HepG2 (cell line): ENCODE data around the gene ATXN2.

Experiments
- MED1 ChIP-seq: sonication (generic); formaldehyde crosslinking; IDR thresholded peaks from 2 replicates; pipeline ENCODE4 v1.4.0; 2020; ENCODE audit warnings: missing genetic modification reagents
- NR3C1 ChIP-seq: sonication (generic); formaldehyde crosslinking; IDR thresholded peaks from 2 replicates; pipeline ENCODE4 v1.4.0; 2020; ENCODE audit warnings: missing genetic modification reagents
- STAG1 ChIP-seq: sonication (generic); formaldehyde crosslinking; IDR thresholded peaks from 2 replicates; pipeline ENCODE4 v1.4.0; 2020; ENCODE audit warnings: missing genetic modification reagents
- TF ChIP-seq, protein P1 (sequence below): IDR thresholded peaks from 2 replicates; pipeline ENCODE4 v1.6.1; 2016; ENCODE audit warnings: low read depth, borderline replicate concordance
- TF ChIP-seq, protein P2 (sequence below): sonication (generic); formaldehyde crosslinking; IDR thresholded peaks from 2 replicates; pipeline ENCODE4 v1.4.0; 2020; ENCODE audit warnings: mild to moderate bottlenecking, missing genetic modification reagents

DNA sequence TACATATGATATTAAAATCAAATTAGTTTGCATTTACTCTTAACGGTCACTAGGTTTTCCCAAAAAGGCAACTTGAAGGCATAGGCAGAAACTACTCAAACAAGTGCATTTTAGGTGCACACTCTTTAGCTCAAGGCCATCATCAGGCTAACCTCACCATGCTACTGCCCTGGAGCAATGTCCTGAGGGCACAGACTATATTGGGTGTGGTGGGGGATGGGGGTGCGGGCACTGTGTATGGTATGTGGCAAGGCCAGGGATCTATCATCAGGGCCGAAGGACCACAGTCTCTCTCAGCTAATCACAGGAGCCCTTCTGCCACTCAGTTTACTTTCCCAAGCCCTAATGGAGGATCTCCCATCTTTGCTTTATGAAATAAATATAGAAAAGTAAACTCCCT lies 141.5 kb downstream of the ATXN2 start:
- TF ChIP-seq, protein P1, sequence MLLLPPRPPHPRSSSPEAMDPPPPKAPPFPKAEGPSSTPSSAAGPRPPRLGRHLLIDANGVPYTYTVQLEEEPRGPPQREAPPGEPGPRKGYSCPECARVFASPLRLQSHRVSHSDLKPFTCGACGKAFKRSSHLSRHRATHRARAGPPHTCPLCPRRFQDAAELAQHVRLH (CRISPR knock-in tag) = no peak
- TF ChIP-seq STAG1 (no peak), NR3C1 (CRISPR knock-in tag) (no peak), MED1 (no peak)
- TF ChIP-seq, protein P2, sequence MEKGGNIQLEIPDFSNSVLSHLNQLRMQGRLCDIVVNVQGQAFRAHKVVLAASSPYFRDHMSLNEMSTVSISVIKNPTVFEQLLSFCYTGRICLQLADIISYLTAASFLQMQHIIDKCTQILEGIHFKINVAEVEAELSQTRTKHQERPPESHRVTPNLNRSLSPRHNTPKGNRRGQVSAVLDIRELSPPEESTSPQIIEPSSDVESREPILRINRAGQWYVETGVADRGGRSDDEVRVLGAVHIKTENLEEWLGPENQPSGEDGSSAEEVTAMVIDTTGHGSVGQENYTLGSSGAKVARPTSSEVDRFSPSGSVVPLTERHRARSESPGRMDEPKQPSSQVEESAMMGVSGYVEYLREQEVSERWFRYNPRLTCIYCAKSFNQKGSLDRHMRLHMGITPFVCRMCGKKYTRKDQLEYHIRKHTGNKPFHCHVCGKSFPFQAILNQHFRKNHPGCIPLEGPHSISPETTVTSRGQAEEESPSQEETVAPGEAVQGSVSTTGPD (CRISPR knock-in tag) = no peak
